GM03348 (cell line): ENCODE data around the gene INPP5D.
"Not testable (repeated sequence)": the region's sequence is repeated elsewhere in the genome, so short reads cannot be mapped to it uniquely, and the experiment has no call there.

Source experiments
- DNase-seq: peaks from one replicate; pipeline ENCODE4 v3.0.0; 2012; ENCODE audit warnings: low spot score

The INPP5D gene

DNA sequence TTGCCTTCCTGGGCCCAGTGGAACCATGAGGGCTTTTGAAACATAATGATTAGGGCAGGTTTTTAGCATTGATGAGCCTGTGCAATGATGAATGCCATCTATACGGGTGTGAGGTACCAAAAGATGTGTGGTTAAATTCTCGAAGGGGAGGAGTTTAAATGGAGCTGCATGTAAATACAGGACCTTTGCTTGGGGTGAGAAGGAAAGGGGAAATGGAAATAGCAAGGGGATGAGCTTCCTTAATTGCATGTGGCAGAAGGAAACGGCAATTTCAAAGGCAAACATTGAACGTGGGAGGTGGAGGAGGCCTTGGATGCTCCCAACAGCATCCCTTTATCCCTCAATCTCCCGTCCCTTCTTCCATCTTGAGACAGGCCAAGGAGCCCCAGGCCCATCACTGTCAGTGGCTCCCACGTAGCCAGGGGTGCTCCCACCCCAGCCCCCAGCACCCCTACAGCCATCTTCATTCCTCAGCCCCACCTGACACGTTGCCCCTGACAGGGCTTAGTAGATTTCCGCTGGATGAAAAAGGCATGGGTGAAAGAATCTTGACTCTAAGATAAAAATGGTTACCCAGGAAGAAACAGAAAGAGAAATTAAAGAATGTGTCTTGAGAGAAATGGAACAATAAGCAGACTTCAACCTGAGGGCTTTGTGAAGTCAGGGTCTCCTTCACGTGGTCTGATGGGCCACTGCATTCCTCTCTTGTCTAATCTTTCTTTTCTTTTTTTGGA, 32.5 kb downstream of the INPP5D start:
- DNase-seq = no peak

DNA sequence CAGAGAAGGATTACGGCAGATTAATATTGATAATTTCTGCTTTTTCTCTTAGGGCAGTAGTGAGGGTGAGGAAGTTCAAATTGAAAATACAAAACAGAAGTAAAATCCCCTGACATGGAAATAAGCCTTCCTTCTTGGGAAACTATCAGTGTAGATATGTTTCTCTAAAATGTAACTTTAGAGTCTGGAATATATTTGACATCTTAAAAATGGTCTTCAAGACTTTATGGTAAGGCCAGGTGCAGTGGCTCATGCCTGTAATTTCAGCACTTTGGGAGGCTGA, 33.0 kb downstream of the INPP5D start:
- DNase-seq = no peak

GRCh38 chr2:233093721-233094120, 33.6 kb downstream of the INPP5D start:
- DNase-seq = no peak

DNA sequence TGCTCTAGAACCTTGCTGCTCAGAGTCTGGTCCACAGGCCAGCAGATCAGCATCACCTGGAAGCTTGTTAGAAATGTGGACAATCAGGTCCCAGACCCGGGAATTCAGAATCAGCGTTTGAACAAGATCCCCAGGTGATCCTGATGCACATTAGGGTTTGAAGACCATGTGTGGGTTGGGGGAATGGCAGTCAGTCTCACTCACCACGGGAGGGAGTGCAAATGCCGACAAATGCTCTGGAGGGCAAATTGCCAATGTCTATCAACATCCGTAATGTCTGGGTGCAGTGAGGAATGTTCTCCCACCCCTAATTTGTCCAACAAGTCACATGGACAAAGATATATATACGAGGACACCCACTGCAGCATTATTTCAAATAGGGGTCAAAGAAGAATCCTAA, 34.5 kb downstream of the INPP5D start:
- no peak for DNase-seq

DNA sequence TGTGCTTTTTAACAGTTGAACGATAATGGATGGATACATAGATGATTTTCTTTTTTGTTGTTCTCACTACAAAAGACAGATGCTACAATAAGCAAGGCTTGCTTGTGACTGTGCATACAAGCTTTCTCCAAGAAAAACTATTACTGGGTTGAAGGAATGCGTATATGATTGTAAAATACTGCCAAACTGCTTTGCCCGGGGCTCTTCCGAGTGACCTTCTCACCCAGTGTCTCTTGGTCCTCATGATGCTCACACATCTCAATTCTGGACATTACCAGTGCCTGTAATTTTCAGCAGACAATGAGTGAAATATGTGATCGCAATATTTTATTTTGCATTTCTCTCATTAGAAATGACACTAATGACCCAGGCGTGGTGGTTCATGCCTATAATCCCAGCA, 35.9 kb downstream of the INPP5D start:
- no peak for DNase-seq

DNA sequence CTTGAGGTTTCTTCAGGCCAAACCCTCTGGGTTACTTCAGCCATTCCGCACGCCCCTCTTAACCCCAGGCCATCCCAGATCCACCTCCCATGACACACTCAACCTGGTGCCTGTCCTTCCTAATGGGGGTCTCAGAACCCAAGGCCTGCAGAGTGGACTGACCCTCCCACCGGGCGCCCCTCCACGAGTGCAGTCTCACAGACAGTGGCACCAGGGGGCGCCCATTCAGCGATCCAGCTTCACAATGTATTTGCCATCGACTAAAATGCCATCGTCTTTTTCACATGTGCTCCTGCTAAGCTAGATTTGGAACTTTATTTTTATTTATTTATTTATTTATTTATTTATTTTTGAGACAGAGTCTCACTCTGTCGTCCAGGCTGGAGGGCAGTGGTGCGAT, 38.5 kb downstream of the INPP5D start:
- DNase-seq = no peak

DNA sequence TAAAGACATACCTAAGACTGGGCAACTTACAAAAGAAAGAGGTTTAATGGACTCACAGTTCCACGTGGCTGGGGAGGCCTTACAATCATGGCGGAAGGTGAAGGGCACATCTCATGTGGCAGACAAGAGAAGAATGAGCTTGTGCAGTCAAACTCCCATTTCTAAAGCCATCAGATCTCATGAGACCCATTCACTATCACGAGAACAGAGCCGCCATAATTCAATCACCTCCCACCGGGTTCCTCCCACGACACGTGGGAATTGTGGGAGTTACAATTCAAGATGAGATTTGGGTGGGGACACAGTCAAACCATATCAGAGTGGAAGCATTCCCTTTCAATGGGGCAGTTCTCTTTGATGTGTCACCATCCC, 39.7 kb downstream of the INPP5D start:
- not testable (repeated sequence) for DNase-seq

DNA sequence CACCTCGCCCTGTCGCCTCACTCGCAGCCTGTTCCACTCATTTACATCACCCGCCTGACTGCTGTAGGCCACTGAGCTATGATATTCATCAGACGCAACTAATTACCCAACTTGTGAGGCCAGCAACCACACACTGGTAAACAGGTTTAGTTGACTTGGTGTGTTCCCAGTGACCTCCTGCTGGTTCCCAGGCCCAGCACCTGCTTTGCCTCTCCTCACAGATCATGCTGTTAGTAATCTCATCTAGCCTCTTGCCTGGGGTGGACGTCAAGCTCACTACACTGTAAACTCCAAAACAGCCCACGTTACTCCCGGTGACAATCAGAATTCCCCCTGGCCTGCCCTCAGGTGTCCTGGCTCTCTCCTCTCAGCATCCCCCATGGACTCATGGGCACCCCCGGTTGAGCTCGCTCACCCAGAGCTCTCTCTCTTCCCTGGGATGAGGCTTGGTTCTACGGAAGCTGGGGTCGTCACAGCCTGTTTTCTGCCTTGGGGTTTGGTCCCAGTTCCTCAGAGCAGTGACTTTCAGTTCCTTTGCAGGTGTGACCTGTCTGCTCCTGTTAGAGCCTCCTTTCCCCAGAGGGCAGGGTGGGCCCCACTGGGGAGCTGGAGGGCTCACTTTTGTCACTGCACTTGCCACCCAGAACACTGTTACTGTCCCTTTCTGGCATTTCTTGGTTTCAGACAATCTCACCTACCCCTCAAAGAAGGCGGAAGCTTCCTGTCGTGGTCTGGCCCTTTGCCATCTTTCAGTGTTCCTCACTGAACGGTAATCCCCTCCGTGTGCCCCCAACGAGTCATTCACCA, 40.3 kb downstream of the INPP5D start:
- DNase-seq = no peak

- DNase-seq = no peak
Observed at GRCh38 chr2:233101141-233101540, 41.0 kb downstream of the INPP5D start.

DNA sequence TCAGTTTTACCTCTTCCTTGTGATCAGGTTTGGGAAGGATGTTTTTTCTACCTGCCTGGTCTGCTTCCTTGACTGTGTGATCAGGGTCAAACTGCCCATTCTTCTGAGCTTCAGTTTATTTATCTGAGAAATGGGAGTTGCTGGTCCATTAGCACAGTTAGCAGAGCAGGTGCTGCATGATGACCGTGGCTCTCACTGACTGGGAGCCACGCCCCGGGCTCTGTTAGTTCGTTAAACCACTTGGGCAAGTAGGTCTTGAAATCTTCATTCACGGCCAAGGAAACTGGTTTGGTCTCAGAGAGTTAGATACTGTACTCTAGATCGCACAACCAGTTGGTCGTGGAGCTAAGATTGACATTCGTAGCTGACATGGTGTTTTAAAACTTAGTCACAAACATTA, 41.7 kb downstream of the INPP5D start:
- DNase-seq = no peak

- no peak for DNase-seq
Observed at GRCh38 chr2:233105156-233105895, 45.2 kb downstream of the INPP5D start.

GRCh38 chr2:233105930-233106329, 45.8 kb downstream of the INPP5D start:
- no peak for DNase-seq

- DNase-seq = no peak
Observed at GRCh38 chr2:233107011-233107410, 46.9 kb downstream of the INPP5D start.

- no peak for DNase-seq
Observed at GRCh38 chr2:233107831-233108300, 47.7 kb downstream of the INPP5D start.

GRCh38 chr2:233108611-233109490, 48.7 kb downstream of the INPP5D start:
- no peak for DNase-seq

DNA sequence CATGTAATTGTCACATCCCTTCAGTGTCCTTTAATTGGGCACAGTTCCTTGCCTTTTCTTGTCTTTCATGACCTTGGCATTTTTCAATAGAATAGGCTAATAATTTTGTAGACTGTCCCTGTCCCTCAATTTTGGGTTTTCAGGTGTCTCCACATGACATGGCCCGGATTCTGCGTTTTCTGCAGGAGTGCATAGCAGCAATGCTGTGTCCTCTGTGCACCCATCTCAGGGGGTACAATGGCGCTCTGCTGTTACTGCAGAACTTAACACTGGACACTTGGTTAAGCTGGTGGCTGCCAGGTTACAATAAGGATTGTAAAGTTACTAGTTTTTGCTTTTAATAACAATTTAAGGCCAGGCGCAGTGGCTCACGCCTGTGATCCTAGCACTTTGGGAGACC, 51.3 kb downstream of the INPP5D start:
- no peak for DNase-seq

- DNase-seq = no peak
Observed at GRCh38 chr2:233112329-233112728, 52.2 kb downstream of the INPP5D start.

- no peak for DNase-seq
Observed at GRCh38 chr2:233112776-233113452, 52.8 kb downstream of the INPP5D start.

DNA sequence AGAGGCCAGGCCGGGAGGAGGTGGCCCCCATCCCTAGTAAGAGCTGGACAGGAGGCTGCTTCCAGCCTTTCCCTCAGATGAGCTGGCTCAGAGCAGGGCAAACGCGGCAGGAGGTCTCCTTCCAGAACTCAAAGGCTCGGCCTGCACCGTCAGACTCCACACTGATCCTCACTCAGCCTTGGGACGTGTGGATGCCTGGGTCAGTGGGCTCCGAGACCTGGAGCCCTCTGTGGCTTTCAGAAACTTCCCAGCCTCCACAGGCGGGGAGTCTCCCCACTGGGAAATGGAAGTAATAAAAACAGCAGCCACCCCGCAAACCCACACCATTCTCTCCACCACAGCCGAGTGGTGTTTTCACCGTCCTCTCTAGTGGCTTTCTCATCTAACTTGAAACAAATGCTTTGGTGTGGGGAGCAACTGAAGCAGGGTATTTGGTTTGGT, 54.3 kb downstream of the INPP5D start:
- DNase-seq = no peak

DNA sequence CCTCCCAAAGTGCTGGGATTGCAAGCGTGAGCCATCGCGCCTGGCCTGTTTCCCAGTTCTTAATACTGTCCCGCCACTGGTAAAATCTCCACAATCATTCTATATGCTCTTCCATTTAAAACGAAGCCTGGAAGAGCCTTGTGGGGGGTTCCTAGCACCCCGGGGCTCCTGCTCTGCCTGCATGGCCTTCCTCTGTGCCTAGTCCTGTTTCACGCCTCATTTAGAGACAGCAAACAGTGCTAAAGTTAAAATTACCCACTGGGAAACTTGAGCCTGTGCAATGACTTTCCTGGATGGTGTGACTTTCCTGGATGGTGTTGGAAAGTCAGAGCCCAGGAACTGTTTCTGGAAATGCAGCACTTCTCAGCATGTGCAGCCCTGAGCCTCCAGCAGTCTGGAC, 55.0 kb downstream of the INPP5D start:
- DNase-seq = no peak

- DNase-seq = no peak
Observed at GRCh38 chr2:233115741-233116140, 55.6 kb downstream of the INPP5D start.
